Measurements from ENCODE around the gene EHBP1.
A peak's percentile ranks its signal among the peaks of the same experiment; 100 is the strongest.

The EHBP1 gene

GRCh38 chr2:62817995-62818713, 112.6 kb downstream of the EHBP1 start:
- Histone ChIP-seq H2BK15ac (ENCODE audit: low read depth, poor library complexity, severe bottlenecking) (no peak overlapping the region), H3K9me3 (ENCODE audit: control insufficient read depth, low read length) (no peaks in the 10 kb centered on the region), H3K79me1 (replicated peaks; ENCODE audit: low read length, poor library complexity, severe bottlenecking) (peaks cover 13% of the 10 kb centered on the region), H2AFZ (ENCODE audit: low read depth, low read length) (no peak overlapping the region), H2BK5ac (ENCODE audit: low read depth, low read length, poor library complexity, severe bottlenecking) (no peak overlapping the region), H2AK5ac (ENCODE audit: low read length, severe bottlenecking) (no peak overlapping the region), H3K27me3 (ENCODE audit: control insufficient read depth in 1 of 2, insufficient read depth in 1 of 2, low read length in 2 of 2) (no peaks in the 10 kb centered on the region), H3K4me1 (ENCODE audit: control insufficient read depth, insufficient read depth, low read depth, low read length) (peaks cover 3% of the 10 kb centered on the region), H3K14ac (ENCODE audit: low read length in 2 of 2) (no peak overlapping the region), H2BK12ac (ENCODE audit: low read length in 2 of 2) (no peak overlapping the region), H3K4ac (ENCODE audit: low read depth in 1 of 2, low read length in 2 of 2) (no peak overlapping the region), H3K27ac (ENCODE audit: low read length, poor library complexity, severe bottlenecking) (no peak overlapping the region), H3K18ac (ENCODE audit: low read depth in 1 of 2, low read length in 2 of 2) (no peak overlapping the region), H2BK120ac (ENCODE audit: low read depth, low read length) (no peak overlapping the region), H3K9ac (ENCODE audit: low read length) (peak overlapping the region; percentile 10), H3K36me3 (ENCODE audit: control insufficient read depth in 1 of 2, insufficient read depth in 2 of 2, low read depth in 1 of 2, low read length in 2 of 2) (no peaks in the 10 kb centered on the region), H4K8ac (ENCODE audit: low read length) (no peak overlapping the region), H3K23ac (ENCODE audit: low read length in 2 of 2) (no peak overlapping the region), H3K4me3 (ENCODE audit: insufficient read depth in 1 of 2, low read depth in 1 of 2, low read length in 2 of 2) (no peak overlapping the region), H4K91ac (ENCODE audit: low read length) (no peak overlapping the region), H3K4me2 (ENCODE audit: low read length, poor library complexity, severe bottlenecking) (no peak overlapping the region)
- 100% methylated on average over 2 of the region's 2 CpGs for whole genome bisulfite sequencing
- DNase-seq, result peak; percentile 18

- Histone ChIP-seq H3K4me1 (ENCODE audit: control insufficient read depth, insufficient read depth, low read depth, low read length) (no peaks in the 10 kb centered on the region), H3K79me1 (replicated peaks; ENCODE audit: low read length, poor library complexity, severe bottlenecking) (peaks cover 4% of the 10 kb centered on the region), H2BK120ac (ENCODE audit: low read depth, low read length) (no peak overlapping the region), H4K91ac (ENCODE audit: low read length) (no peak overlapping the region), H3K27me3 (ENCODE audit: control insufficient read depth in 1 of 2, insufficient read depth in 1 of 2, low read length in 2 of 2) (no peaks in the 10 kb centered on the region), H2BK15ac (ENCODE audit: low read depth, poor library complexity, severe bottlenecking) (no peak overlapping the region), H3K9me3 (ENCODE audit: control insufficient read depth, low read length) (no peaks in the 10 kb centered on the region), H3K4me2 (ENCODE audit: low read length, poor library complexity, severe bottlenecking) (no peak overlapping the region), H2AFZ (ENCODE audit: low read depth, low read length) (no peak overlapping the region), H3K23ac (ENCODE audit: low read length in 2 of 2) (no peak overlapping the region), H2BK12ac (ENCODE audit: low read length in 2 of 2) (no peak overlapping the region), H2BK5ac (ENCODE audit: low read depth, low read length, poor library complexity, severe bottlenecking) (no peak overlapping the region), H3K36me3 (ENCODE audit: control insufficient read depth in 1 of 2, insufficient read depth in 2 of 2, low read depth in 1 of 2, low read length in 2 of 2) (peaks cover 0 to 24% of the 10 kb centered on the region in 2 experiments), H3K4ac (ENCODE audit: low read depth in 1 of 2, low read length in 2 of 2) (no peak overlapping the region), H3K9ac (ENCODE audit: low read length) (no peak overlapping the region), H3K14ac (ENCODE audit: low read length in 2 of 2) (no peak overlapping the region), H3K18ac (ENCODE audit: low read depth in 1 of 2, low read length in 2 of 2) (no peak overlapping the region), H4K8ac (ENCODE audit: low read length) (no peak overlapping the region), H2AK5ac (ENCODE audit: low read length, severe bottlenecking) (no peak overlapping the region), H3K4me3 (ENCODE audit: insufficient read depth in 1 of 2, low read depth in 1 of 2, low read length in 2 of 2) (no peak overlapping the region), H3K27ac (ENCODE audit: low read length, poor library complexity, severe bottlenecking) (no peak overlapping the region)
- DNase-seq, result no peak
- 100% methylated on average over 1 of the region's 3 CpGs for WGBS
Observed at GRCh38 chr2:62822549-62822948, 117.0 kb downstream of the EHBP1 start.

GRCh38 chr2:62824388-62824787, 118.9 kb downstream of the EHBP1 start:
- Histone ChIP-seq H3K4me3 (ENCODE audit: insufficient read depth in 1 of 2, low read depth in 1 of 2, low read length in 2 of 2) (no peak overlapping the region), H2BK120ac (ENCODE audit: low read depth, low read length) (no peak overlapping the region), H3K4me2 (ENCODE audit: low read length, poor library complexity, severe bottlenecking) (no peak overlapping the region)

GRCh38 chr2:62826141-62826540, 120.6 kb downstream of the EHBP1 start:
- Histone ChIP-seq H3K4me3 (ENCODE audit: insufficient read depth in 1 of 2, low read depth in 1 of 2, low read length in 2 of 2) (no peak overlapping the region), H3K9me3 (ENCODE audit: control insufficient read depth, low read length) (peaks cover 4% of the 10 kb centered on the region), H3K4ac (ENCODE audit: low read depth in 1 of 2, low read length in 2 of 2) (no peak overlapping the region), H3K4me1 (ENCODE audit: control insufficient read depth, insufficient read depth, low read depth, low read length) (no peaks in the 10 kb centered on the region), H4K8ac (ENCODE audit: low read length) (no peak overlapping the region), H4K91ac (ENCODE audit: low read length) (no peak overlapping the region), H2BK5ac (ENCODE audit: low read depth, low read length, poor library complexity, severe bottlenecking) (no peak overlapping the region), H2AK5ac (ENCODE audit: low read length, severe bottlenecking) (no peak overlapping the region), H3K23ac (ENCODE audit: low read length in 2 of 2) (no peak overlapping the region), H3K4me2 (ENCODE audit: low read length, poor library complexity, severe bottlenecking) (peak overlapping the region; percentile 28), H3K27me3 (ENCODE audit: control insufficient read depth in 1 of 2, insufficient read depth in 1 of 2, low read length in 2 of 2) (no peaks in the 10 kb centered on the region), H2BK15ac (ENCODE audit: low read depth, poor library complexity, severe bottlenecking) (no peak overlapping the region), H3K79me1 (replicated peaks; ENCODE audit: low read length, poor library complexity, severe bottlenecking) (peaks cover 5% of the 10 kb centered on the region), H3K14ac (ENCODE audit: low read length in 2 of 2) (no peak overlapping the region), H2BK12ac (ENCODE audit: low read length in 2 of 2) (no peak overlapping the region), H3K36me3 (ENCODE audit: control insufficient read depth in 1 of 2, insufficient read depth in 2 of 2, low read depth in 1 of 2, low read length in 2 of 2) (peaks cover 0 to 56% of the 10 kb centered on the region in 2 experiments), H2AFZ (ENCODE audit: low read depth, low read length) (no peak overlapping the region), H3K9ac (ENCODE audit: low read length) (no peak overlapping the region), H3K27ac (ENCODE audit: low read length, poor library complexity, severe bottlenecking) (peak overlapping the region; percentile 76), H3K18ac (ENCODE audit: low read depth in 1 of 2, low read length in 2 of 2) (no peak overlapping the region), H2BK120ac (ENCODE audit: low read depth, low read length) (no peak overlapping the region)
- 94% methylated on average over 1 of the region's 3 CpGs for WGBS
- peak; percentile 8 for DNase-seq

More at GRCh38 chr2:62824388-62824787, 118.9 kb downstream of the EHBP1 start:
- Histone ChIP-seq H2BK15ac (ENCODE audit: low read depth, poor library complexity, severe bottlenecking) (no peak overlapping the region), H3K23ac (ENCODE audit: low read length in 2 of 2) (no peak overlapping the region), H3K4ac (ENCODE audit: low read depth in 1 of 2, low read length in 2 of 2) (no peak overlapping the region), H3K27ac (ENCODE audit: low read length, poor library complexity, severe bottlenecking) (no peak overlapping the region), H3K36me3 (ENCODE audit: control insufficient read depth in 1 of 2, insufficient read depth in 2 of 2, low read depth in 1 of 2, low read length in 2 of 2) (peaks cover 0 to 42% of the 10 kb centered on the region in 2 experiments), H2BK12ac (ENCODE audit: low read length in 2 of 2) (no peak overlapping the region), H3K9me3 (ENCODE audit: control insufficient read depth, low read length) (no peaks in the 10 kb centered on the region), H2BK5ac (ENCODE audit: low read depth, low read length, poor library complexity, severe bottlenecking) (no peak overlapping the region), H4K8ac (ENCODE audit: low read length) (no peak overlapping the region), H3K14ac (ENCODE audit: low read length in 2 of 2) (no peak overlapping the region), H2AK5ac (ENCODE audit: low read length, severe bottlenecking) (no peak overlapping the region), H3K27me3 (ENCODE audit: control insufficient read depth in 1 of 2, insufficient read depth in 1 of 2, low read length in 2 of 2) (no peaks in the 10 kb centered on the region), H3K18ac (ENCODE audit: low read depth in 1 of 2, low read length in 2 of 2) (no peak overlapping the region), H4K91ac (ENCODE audit: low read length) (no peak overlapping the region), H3K79me1 (replicated peaks; ENCODE audit: low read length, poor library complexity, severe bottlenecking) (peaks cover 5% of the 10 kb centered on the region), H3K4me1 (ENCODE audit: control insufficient read depth, insufficient read depth, low read depth, low read length) (no peaks in the 10 kb centered on the region), H2AFZ (ENCODE audit: low read depth, low read length) (no peak overlapping the region), H3K9ac (ENCODE audit: low read length) (no peak overlapping the region)
- DNase-seq, result no peak
- WGBS, result no CpG with 5 or more reads among the region's 1 CpG
